ENCODE data around the gene CFAP46. TPM values are rescaled to one million over a fixed set of nuclear protein-coding genes. Genes with fewer than 3 reads are reported as not detected.
A peak's percentile ranks its signal among the peaks of the same experiment; 100 is the strongest.

CFAP46 gene
- total and polyA plus RNA-seq, 4 donors: 3.1 to 18.8 (median 7.1) TPM

GRCh38 chr10:132867801-132868644, 74.3 kb downstream of the CFAP46 start:
- no peaks in the 10 kb centered on the region for H3K36me3 ChIP-seq (ENCODE audit: control insufficient read depth in 4 of 4, insufficient read depth in 4 of 4, low read length in 4 of 4)
- WGBS, 2 donors: 89 to 92% methylated on average over 41 of the region's 41 CpGs
- TF ChIP-seq CTCF (IDR thresholded peaks at IDR 0.05; ENCODE audit: control extremely low read depth, extremely low read depth): no peak
- H3K9me3 ChIP-seq (ENCODE audit: control insufficient read depth in 4 of 4, insufficient read depth in 3 of 4, low read length in 3 of 4): peaks cover 0 to 12% (median 0%) of the 10 kb centered on the region in 4 donors
- H3K27ac ChIP-seq (ENCODE audit: low read depth in 1 of 2, low read length in 1 of 2): no peak overlapping the region
- H3K27me3 ChIP-seq (ENCODE audit: control insufficient read depth in 3 of 3, insufficient read depth in 3 of 3, low read length in 2 of 3): peaks cover 0 to 3% (median 2%) of the 10 kb centered on the region in 3 donors
- no peak overlapping the region for H3K4me3 ChIP-seq
- DNase-seq (peak in 1 of 3 donors; percentile 6), ATAC-seq (ENCODE audit: insufficient read depth, low FRiP score) (no peak)
- H3K9ac ChIP-seq (ENCODE audit: insufficient read depth in 1 of 2, low read length in 2 of 2): no peak overlapping the region
- H3K4me1 ChIP-seq (ENCODE audit: control insufficient read depth in 5 of 5, insufficient read depth in 5 of 5, low read length in 5 of 5): no peaks in the 10 kb centered on the region

DNA sequence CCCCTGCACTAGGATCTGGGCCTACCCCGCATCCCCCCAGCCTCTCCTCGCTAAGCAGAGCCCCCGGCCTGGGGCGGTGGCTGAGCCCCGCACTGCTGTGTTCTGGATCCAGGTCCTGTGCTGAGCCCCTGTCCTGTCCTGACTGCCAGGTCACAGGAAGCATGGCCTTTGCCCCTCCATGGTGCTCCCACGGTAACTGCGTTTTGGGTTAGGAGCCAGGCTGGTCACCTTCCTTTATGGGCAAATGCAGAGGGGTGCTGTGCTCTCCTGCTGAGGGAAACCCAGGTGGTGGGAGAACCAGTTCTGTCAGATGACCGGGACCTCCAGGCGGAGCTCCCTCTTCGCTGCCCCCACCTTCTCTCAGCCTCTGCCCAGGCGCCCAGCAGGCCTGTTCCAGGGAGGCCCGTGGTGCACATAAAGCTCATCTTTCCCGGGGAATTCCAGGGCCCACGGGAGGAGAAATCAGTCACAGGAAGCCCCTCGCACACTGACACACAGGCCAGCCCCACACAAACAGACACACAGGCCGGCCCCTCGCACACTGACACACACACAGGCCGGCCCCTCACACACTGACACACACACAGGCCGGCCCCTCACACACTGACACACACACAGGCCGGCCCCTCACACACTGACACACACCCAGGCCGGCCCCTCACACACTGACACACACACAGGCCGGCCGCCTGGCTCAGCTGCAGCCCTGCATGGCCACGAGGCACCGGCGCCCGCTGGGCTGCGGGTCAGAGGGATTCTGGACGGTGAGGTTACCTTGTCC, 75.6 kb downstream of the CFAP46 start:
- H3K9ac ChIP-seq (ENCODE audit: insufficient read depth in 1 of 2, low read length in 2 of 2): no peak overlapping the region
- peak; percentile 16 to 55 (median 50) for DNase-seq
- peaks cover 0 to 12% (median 0%) of the 10 kb centered on the region in 4 donors for H3K9me3 ChIP-seq (ENCODE audit: control insufficient read depth in 4 of 4, insufficient read depth in 3 of 4, low read length in 3 of 4)
- WGBS, 2 donors: 78 to 87% methylated on average over 29 of the region's 29 CpGs
- no peak for ATAC-seq (ENCODE audit: insufficient read depth, low FRiP score)
- H3K27ac ChIP-seq (ENCODE audit: low read depth in 1 of 2, low read length in 1 of 2): no peak overlapping the region
- H3K27me3 ChIP-seq (ENCODE audit: control insufficient read depth in 3 of 3, insufficient read depth in 3 of 3, low read length in 2 of 3): peaks cover 0 to 2% (median 0%) of the 10 kb centered on the region in 3 donors
- H3K4me1 ChIP-seq (ENCODE audit: control insufficient read depth in 5 of 5, insufficient read depth in 5 of 5, low read length in 5 of 5): peaks cover 0 to 6% (median 0%) of the 10 kb centered on the region in 5 donors
- H3K36me3 ChIP-seq (ENCODE audit: control insufficient read depth in 4 of 4, insufficient read depth in 4 of 4, low read length in 4 of 4): no peaks in the 10 kb centered on the region
- no peak overlapping the region for H3K4me3 ChIP-seq
- TF ChIP-seq CTCF (IDR thresholded peaks at IDR 0.05; ENCODE audit: control extremely low read depth, extremely low read depth): no peak

GRCh38 chr10:132865851-132866600, 76.3 kb downstream of the CFAP46 start:
- H3K27me3 ChIP-seq (ENCODE audit: control insufficient read depth in 3 of 3, insufficient read depth in 3 of 3, low read length in 2 of 3): peaks cover 0 to 2% (median 1%) of the 10 kb centered on the region in 3 donors
- DNase-seq (peak in 1 of 3 donors; percentile 5), ATAC-seq (ENCODE audit: insufficient read depth, low FRiP score) (no peak)
- no peak overlapping the region for H3K27ac ChIP-seq (ENCODE audit: low read depth in 1 of 2, low read length in 1 of 2)
- no peak overlapping the region for H3K4me3 ChIP-seq
- H3K9me3 ChIP-seq (ENCODE audit: control insufficient read depth in 4 of 4, insufficient read depth in 3 of 4, low read length in 3 of 4): peaks cover 0 to 13% (median 0%) of the 10 kb centered on the region in 4 donors
- no peaks in the 10 kb centered on the region for H3K36me3 ChIP-seq (ENCODE audit: control insufficient read depth in 4 of 4, insufficient read depth in 4 of 4, low read length in 4 of 4)
- TF ChIP-seq CTCF (IDR thresholded peaks at IDR 0.05; ENCODE audit: control extremely low read depth, extremely low read depth): no peak
- peaks cover 0 to 6% (median 0%) of the 10 kb centered on the region in 5 donors for H3K4me1 ChIP-seq (ENCODE audit: control insufficient read depth in 5 of 5, insufficient read depth in 5 of 5, low read length in 5 of 5)
- WGBS, 2 donors: 87 to 95% methylated on average over 28 of the region's 28 CpGs
- H3K9ac ChIP-seq (ENCODE audit: insufficient read depth in 1 of 2, low read length in 2 of 2): no peak overlapping the region

Data from lung (tissue), 12 donors.